SU-DHL-6 (cell line): ENCODE data around the gene BCORL1.

Experiments used
- EZH2phosphoT487 ChIP-seq: fragments of 200-600 bp; sonication (generic), shearing (Covaris generic); conservative IDR thresholded peaks from 2 replicates; pipeline ENCODE4 v1.6.1; 2018; ENCODE audit warnings: mild to moderate bottlenecking, antibody characterized with exemption, low read length, moderate library complexity, mixed read lengths
- TF ChIP-seq, protein P1 (sequence below): fragments of 200-600 bp; sonication (generic); IDR thresholded peaks from one replicate; pipeline ENCODE4 v1.5.1; 2017; ENCODE audit warnings: antibody characterized with exemption, mild to moderate bottlenecking, low read length, moderate library complexity; ENCODE audit not compliant: insufficient read depth, poor library complexity, severe bottlenecking

DNA sequence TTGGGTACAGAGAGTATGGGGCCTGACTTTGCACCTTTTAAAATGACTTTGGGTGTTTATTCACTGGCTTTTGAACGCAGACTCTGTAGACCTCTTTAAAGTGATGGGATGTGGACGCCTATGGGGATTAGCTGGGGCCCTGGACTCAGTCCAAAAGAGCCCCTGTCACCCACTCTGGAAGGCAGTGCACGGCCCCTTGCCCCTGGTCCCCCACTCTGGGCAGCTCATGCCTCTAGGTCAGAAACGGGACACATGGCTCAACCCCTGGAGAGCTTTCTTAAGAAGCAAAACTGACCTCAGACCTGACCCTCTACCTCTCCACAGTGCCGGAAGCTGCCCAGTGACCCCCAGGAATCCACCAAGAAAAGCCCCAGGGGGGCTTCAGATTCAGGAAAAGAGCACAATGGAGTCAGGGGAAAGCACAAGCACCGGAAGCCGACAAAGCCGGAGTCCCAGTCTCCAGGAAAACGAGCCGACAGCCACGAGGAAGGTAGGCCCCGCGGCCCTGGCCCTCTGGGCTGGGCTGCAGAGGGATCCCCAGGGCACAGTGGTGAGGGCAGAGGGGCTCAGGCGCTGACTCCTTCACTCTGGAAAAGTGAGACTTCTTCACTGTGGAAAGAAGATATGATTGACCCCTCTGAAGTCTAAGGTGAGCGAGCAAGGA, 38.4 kb downstream of the BCORL1 start:
- TF ChIP-seq, protein P1, sequence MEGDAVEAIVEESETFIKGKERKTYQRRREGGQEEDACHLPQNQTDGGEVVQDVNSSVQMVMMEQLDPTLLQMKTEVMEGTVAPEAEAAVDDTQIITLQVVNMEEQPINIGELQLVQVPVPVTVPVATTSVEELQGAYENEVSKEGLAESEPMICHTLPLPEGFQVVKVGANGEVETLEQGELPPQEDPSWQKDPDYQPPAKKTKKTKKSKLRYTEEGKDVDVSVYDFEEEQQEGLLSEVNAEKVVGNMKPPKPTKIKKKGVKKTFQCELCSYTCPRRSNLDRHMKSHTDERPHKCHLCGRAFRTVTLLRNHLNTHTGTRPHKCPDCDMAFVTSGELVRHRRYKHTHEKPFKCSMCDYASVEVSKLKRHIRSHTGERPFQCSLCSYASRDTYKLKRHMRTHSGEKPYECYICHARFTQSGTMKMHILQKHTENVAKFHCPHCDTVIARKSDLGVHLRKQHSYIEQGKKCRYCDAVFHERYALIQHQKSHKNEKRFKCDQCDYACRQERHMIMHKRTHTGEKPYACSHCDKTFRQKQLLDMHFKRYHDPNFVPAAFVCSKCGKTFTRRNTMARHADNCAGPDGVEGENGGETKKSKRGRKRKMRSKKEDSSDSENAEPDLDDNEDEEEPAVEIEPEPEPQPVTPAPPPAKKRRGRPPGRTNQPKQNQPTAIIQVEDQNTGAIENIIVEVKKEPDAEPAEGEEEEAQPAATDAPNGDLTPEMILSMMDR, result no peak
- TF ChIP-seq EZH2phosphoT487, result no peak
